Sigmoid colon (tissue), 4 donors: Measurements from ENCODE around the gene SLC9A3.

Experiments
- CTCF ChIP-seq, 4 experiments: fragments of 450-650 bp in 3 of 4; fragments of 200-600 bp in 1 of 4; IDR thresholded peaks; one replicate each; pipeline ENCODE4 v1.5.1; 2016 to 2019; ENCODE audit warnings: antibody characterized with exemption in 4 of 4, mild to moderate bottlenecking in 3 of 4, moderate library complexity in 2 of 4
- POLR2A ChIP-seq, 2 donors: fragments of 450-650 bp; IDR thresholded peaks; one replicate each; pipeline ENCODE4 v1.6.1; 2016; ENCODE audit warnings: antibody characterized with exemption in 2 of 2, mild to moderate bottlenecking in 2 of 2, moderate library complexity in 2 of 2
- POLR2AphosphoS5 ChIP-seq, 4 donors: sonication (generic); formaldehyde crosslinking; IDR thresholded peaks; one replicate each; pipeline ENCODE4 v1.6.1; 2017; ENCODE audit warnings: antibody characterized with exemption in 4 of 4

GRCh38 chr5:542319-543311 is 18.4 kb upstream of the SLC9A3 start:
- TF ChIP-seq CTCF (IDR thresholded peaks at IDR 0.05), result no peak
- TF ChIP-seq POLR2A (IDR thresholded peaks at IDR 0.05), result no peak
- TF ChIP-seq POLR2AphosphoS5 (IDR thresholded peaks at IDR 0.05), result no peak
